ENCODE results near the gene NAA16.

NAA16 gene

DNA sequence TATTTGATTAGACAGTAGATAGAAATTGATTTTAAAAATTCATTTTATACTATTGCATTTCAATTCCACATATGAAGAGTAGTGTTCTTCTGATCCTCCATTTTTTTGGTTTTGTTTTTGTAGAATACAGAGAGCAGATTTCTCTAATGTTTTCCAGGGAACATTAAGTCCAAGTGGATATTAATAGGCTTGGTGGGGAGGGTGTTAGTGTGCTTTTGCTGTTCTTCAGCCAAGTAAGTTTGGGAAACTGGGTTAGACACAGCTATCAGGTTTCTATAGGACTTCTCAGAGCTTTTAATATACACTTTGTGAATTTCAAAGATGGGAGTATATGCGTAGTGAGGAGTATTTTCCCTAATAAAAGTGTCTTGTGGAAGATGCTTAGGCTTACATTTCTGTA lies 21.8 kb downstream of the NAA16 start (continued):
- no peak for TF ChIP-seq ZNF70 (CRISPR knock-in tag; IDR thresholded peaks at IDR 0.05)
- TF ChIP-seq CSDC2 (CRISPR knock-in tag; IDR thresholded peaks at IDR 0.05): no peak
- no peak for TF ChIP-seq GLIS3 (CRISPR knock-in tag; IDR thresholded peaks at IDR 0.05)
- TF ChIP-seq SNAI2 (CRISPR knock-in tag; IDR thresholded peaks at IDR 0.05): no peak

DNA sequence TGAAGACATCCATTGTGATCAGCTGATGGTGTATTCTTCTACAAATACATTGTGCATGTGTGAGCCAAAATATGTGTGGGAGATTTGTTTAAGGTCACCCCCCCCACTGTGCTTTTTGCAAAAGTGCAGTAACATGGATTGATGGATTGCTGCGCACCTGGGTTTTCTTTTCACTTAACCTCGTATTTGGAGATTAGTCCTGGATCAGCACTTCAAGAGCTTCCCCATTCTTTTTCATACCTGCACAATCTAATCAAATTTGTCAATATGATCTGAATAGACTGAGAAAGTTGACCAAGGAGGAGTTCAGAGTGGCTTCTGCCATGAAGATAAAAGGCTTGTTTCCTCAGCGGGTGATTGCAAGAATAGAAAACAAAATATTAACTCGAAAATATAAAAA lies 23.7 kb downstream of the NAA16 start:
- no peak for ATAC-seq

DNA sequence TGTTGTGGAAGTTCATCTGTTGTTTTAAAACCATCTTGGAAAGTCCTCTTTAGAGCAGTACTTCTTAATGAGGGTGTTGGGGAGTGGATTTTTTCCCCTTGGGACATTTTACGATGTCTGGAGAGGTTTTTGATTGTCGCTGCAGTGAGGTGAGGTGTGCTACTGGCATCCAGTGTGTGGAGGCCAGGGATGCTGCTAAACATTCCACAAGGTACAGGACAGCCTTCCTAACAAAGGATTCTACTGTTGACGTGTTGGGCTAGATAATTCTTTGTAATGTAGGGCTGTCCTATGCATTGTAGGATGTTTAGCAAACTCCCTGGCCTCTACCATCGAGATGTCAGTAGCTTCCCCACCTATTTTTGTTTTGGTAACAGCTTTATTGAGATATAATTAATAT lies 33.3 kb downstream of the NAA16 start:
- ATAC-seq: no peak
- no peak for TF ChIP-seq TCF4 (CRISPR knock-in tag; IDR thresholded peaks at IDR 0.05; ENCODE audit: borderline replicate concordance)
- TF ChIP-seq, protein P1, sequence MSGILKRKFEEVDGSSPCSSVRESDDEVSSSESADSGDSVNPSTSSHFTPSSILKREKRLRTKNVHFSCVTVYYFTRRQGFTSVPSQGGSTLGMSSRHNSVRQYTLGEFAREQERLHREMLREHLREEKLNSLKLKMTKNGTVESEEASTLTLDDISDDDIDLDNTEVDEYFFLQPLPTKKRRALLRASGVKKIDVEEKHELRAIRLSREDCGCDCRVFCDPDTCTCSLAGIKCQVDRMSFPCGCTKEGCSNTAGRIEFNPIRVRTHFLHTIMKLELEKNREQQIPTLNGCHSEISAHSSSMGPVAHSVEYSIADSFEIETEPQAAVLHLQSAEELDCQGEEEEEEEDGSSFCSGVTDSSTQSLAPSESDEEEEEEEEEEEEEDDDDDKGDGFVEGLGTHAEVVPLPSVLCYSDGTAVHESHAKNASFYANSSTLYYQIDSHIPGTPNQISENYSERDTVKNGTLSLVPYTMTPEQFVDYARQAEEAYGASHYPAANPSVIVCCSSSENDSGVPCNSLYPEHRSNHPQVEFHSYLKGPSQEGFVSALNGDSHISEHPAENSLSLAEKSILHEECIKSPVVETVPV (CRISPR knock-in tag; IDR thresholded peaks at IDR 0.05): no peak
- TF ChIP-seq ZC3H10 (CRISPR knock-in tag; IDR thresholded peaks at IDR 0.05): no peak
- no peak for TF ChIP-seq ZNF70 (CRISPR knock-in tag; IDR thresholded peaks at IDR 0.05)
- TF ChIP-seq ZFP30 (CRISPR knock-in tag; IDR thresholded peaks at IDR 0.05): no peak
- TF ChIP-seq, protein P2, sequence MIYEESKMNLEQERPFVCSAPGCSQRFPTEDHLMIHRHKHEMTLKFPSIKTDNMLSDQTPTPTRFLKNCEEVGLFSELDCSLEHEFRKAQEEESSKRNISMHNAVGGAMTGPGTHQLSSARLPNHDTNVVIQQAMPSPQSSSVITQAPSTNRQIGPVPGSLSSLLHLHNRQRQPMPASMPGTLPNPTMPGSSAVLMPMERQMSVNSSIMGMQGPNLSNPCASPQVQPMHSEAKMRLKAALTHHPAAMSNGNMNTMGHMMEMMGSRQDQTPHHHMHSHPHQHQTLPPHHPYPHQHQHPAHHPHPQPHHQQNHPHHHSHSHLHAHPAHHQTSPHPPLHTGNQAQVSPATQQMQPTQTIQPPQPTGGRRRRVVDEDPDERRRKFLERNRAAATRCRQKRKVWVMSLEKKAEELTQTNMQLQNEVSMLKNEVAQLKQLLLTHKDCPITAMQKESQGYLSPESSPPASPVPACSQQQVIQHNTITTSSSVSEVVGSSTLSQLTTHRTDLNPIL (CRISPR knock-in tag; IDR thresholded peaks at IDR 0.05; ENCODE audit: low read depth): no peak
- TF ChIP-seq SNAI2 (CRISPR knock-in tag; IDR thresholded peaks at IDR 0.05): no peak
- TF ChIP-seq TOX (CRISPR knock-in tag; IDR thresholded peaks at IDR 0.05; ENCODE audit: borderline replicate concordance): no peak
- TF ChIP-seq, protein P3, sequence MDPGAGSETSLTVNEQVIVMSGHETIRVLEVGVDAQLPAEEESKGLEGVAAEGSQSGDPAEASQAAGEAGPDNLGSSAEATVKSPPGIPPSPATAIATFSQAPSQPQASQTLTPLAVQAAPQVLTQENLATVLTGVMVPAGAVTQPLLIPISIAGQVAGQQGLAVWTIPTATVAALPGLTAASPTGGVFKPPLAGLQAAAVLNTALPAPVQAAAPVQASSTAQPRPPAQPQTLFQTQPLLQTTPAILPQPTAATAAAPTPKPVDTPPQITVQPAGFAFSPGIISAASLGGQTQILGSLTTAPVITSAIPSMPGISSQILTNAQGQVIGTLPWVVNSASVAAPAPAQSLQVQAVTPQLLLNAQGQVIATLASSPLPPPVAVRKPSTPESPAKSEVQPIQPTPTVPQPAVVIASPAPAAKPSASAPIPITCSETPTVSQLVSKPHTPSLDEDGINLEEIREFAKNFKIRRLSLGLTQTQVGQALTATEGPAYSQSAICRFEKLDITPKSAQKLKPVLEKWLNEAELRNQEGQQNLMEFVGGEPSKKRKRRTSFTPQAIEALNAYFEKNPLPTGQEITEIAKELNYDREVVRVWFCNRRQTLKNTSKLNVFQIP (CRISPR knock-in tag; IDR thresholded peaks at IDR 0.05; ENCODE audit: borderline replicate concordance, low read depth): no peak
- no peak for TF ChIP-seq CSDC2 (CRISPR knock-in tag; IDR thresholded peaks at IDR 0.05)
- no peak for TF ChIP-seq BACH2 (CRISPR knock-in tag; IDR thresholded peaks at IDR 0.05; ENCODE audit: borderline replicate concordance)
- no peak for TF ChIP-seq ZNF8 (CRISPR knock-in tag; IDR thresholded peaks at IDR 0.05)
- no peak for TF ChIP-seq OSR1 (CRISPR knock-in tag; IDR thresholded peaks at IDR 0.05)
- no peak for TF ChIP-seq PPARA (CRISPR knock-in tag; IDR thresholded peaks at IDR 0.05; ENCODE audit: borderline replicate concordance)

More for the DNA sequence above, 23.7 kb downstream of the NAA16 start:
- TF ChIP-seq ESRRG (CRISPR knock-in tag; IDR thresholded peaks at IDR 0.05) (no peak), RARB (CRISPR knock-in tag; IDR thresholded peaks at IDR 0.05) (no peak), ZNF565 (CRISPR knock-in tag; conservative IDR thresholded peaks at IDR 0.05; ENCODE audit: low read depth) (no peak), SNAI2 (CRISPR knock-in tag; IDR thresholded peaks at IDR 0.05) (no peak), BACH2 (CRISPR knock-in tag; IDR thresholded peaks at IDR 0.05; ENCODE audit: borderline replicate concordance) (no peak), ZFP3 (CRISPR knock-in tag; IDR thresholded peaks at IDR 0.05) (no peak), GLIS3 (CRISPR knock-in tag; IDR thresholded peaks at IDR 0.05) (no peak), OSR1 (CRISPR knock-in tag; IDR thresholded peaks at IDR 0.05) (no peak), ZNF8 (CRISPR knock-in tag; IDR thresholded peaks at IDR 0.05) (no peak), PPARA (CRISPR knock-in tag; IDR thresholded peaks at IDR 0.05; ENCODE audit: borderline replicate concordance) (no peak), ZC3H10 (CRISPR knock-in tag; IDR thresholded peaks at IDR 0.05) (no peak), ZFP30 (CRISPR knock-in tag; IDR thresholded peaks at IDR 0.05) (no peak), TCF4 (CRISPR knock-in tag; IDR thresholded peaks at IDR 0.05; ENCODE audit: borderline replicate concordance) (no peak), TOX (CRISPR knock-in tag; IDR thresholded peaks at IDR 0.05; ENCODE audit: borderline replicate concordance) (no peak)
- TF ChIP-seq, protein P3 (CRISPR knock-in tag; IDR thresholded peaks at IDR 0.05; ENCODE audit: borderline replicate concordance, low read depth): no peak
- TF ChIP-seq, protein P4, sequence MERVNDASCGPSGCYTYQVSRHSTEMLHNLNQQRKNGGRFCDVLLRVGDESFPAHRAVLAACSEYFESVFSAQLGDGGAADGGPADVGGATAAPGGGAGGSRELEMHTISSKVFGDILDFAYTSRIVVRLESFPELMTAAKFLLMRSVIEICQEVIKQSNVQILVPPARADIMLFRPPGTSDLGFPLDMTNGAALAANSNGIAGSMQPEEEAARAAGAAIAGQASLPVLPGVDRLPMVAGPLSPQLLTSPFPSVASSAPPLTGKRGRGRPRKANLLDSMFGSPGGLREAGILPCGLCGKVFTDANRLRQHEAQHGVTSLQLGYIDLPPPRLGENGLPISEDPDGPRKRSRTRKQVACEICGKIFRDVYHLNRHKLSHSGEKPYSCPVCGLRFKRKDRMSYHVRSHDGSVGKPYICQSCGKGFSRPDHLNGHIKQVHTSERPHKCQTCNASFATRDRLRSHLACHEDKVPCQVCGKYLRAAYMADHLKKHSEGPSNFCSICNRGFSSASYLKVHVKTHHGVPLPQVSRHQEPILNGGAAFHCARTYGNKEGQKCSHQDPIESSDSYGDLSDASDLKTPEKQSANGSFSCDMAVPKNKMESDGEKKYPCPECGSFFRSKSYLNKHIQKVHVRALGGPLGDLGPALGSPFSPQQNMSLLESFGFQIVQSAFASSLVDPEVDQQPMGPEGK (CRISPR knock-in tag; IDR thresholded peaks at IDR 0.05; ENCODE audit: borderline replicate concordance): no peak
- TF ChIP-seq, protein P1 (CRISPR knock-in tag; IDR thresholded peaks at IDR 0.05): no peak
- TF ChIP-seq, protein P5, sequence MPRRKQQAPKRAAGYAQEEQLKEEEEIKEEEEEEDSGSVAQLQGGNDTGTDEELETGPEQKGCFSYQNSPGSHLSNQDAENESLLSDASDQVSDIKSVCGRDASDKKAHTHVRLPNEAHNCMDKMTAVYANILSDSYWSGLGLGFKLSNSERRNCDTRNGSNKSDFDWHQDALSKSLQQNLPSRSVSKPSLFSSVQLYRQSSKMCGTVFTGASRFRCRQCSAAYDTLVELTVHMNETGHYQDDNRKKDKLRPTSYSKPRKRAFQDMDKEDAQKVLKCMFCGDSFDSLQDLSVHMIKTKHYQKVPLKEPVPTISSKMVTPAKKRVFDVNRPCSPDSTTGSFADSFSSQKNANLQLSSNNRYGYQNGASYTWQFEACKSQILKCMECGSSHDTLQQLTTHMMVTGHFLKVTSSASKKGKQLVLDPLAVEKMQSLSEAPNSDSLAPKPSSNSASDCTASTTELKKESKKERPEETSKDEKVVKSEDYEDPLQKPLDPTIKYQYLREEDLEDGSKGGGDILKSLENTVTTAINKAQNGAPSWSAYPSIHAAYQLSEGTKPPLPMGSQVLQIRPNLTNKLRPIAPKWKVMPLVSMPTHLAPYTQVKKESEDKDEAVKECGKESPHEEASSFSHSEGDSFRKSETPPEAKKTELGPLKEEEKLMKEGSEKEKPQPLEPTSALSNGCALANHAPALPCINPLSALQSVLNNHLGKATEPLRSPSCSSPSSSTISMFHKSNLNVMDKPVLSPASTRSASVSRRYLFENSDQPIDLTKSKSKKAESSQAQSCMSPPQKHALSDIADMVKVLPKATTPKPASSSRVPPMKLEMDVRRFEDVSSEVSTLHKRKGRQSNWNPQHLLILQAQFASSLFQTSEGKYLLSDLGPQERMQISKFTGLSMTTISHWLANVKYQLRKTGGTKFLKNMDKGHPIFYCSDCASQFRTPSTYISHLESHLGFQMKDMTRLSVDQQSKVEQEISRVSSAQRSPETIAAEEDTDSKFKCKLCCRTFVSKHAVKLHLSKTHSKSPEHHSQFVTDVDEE (CRISPR knock-in tag; IDR thresholded peaks at IDR 0.05): no peak
